CD4-positive, CD25-positive, alpha-beta regulatory T cell (primary cell): ENCODE results near the gene FAN1. TPM values are rescaled to one million over a fixed set of nuclear protein-coding genes. Genes with fewer than 3 reads are reported as not detected.
A peak's percentile ranks its signal among the peaks of the same experiment; 100 is the strongest.

ENCODE experiments used
- ATAC-seq, 2 donors: fragments of 150-1000 bp; cut with Tn5 transposase; one replicate each; pipeline ENCODE4 v1.10.0; 2021; ENCODE audit warnings: low read depth in 2 of 2, moderate number of reproducible peaks in 2 of 2, moderate library complexity in 1 of 2
- DNase-seq, 3 donors: peaks; one replicate each; pipeline versions ENCODE4 v3.0.0 to v3.0.0-alpha.2; 2012 to 2022; ENCODE audit warnings: mixed read lengths in 1 of 3
- H3K27ac ChIP-seq: one replicate; pipeline ENCODE4 v1.7.0; 2013; ENCODE audit warnings: mild to moderate bottlenecking, low read length; ENCODE audit not compliant: insufficient read depth, poor library complexity, severe bottlenecking
- H3K27me3 ChIP-seq: one replicate; pipeline ENCODE4 v1.7.0; 2013; ENCODE audit warnings: low read length; ENCODE audit not compliant: control insufficient read depth, insufficient read depth
- H3K36me3 ChIP-seq: one replicate; pipeline ENCODE4 v1.7.0; 2013; ENCODE audit warnings: mild to moderate bottlenecking, low read length, moderate library complexity; ENCODE audit not compliant: control insufficient read depth, insufficient read depth
- H3K4me1 ChIP-seq: 2 replicates; pipeline ENCODE4 v1.7.0; 2013; ENCODE audit warnings: mild to moderate bottlenecking, low read length; ENCODE audit not compliant: insufficient read depth, control insufficient read depth, poor library complexity, severe bottlenecking
- H3K4me3 ChIP-seq: one replicate; pipeline ENCODE4 v1.7.0; 2013; ENCODE audit warnings: low read depth, mild to moderate bottlenecking, low read length, moderate library complexity
- H3K9me3 ChIP-seq, 2 experiments: 1 replicate in 1 of 2; 2 replicates in 1 of 2; pipeline ENCODE4 v1.7.0; 2013; ENCODE audit warnings: low read length in 2 of 2, mild to moderate bottlenecking in 1 of 2, moderate library complexity in 1 of 2; ENCODE audit not compliant: control insufficient read depth in 2 of 2
- H3K27ac Mint-ChIP-seq, 3 donors: one replicate each; pipeline ENCODE4 v1.8.0; 2020 to 2022; ENCODE audit warnings: mild to moderate bottlenecking in 3 of 3, mixed read lengths in 3 of 3, moderate library complexity in 2 of 3
- H3K27me3 Mint-ChIP-seq: one replicate; pipeline ENCODE4 v1.8.0; 2022; ENCODE audit warnings: mild to moderate bottlenecking, mixed read lengths
- H3K36me3 Mint-ChIP-seq: one replicate; pipeline ENCODE4 v1.8.0; 2020; ENCODE audit warnings: mixed read lengths
- H3K4me1 Mint-ChIP-seq, 4 donors: one replicate each; pipeline ENCODE4 v1.8.0; 2020 to 2022; ENCODE audit warnings: mixed read lengths in 4 of 4, mild to moderate bottlenecking in 1 of 4
- H3K4me3 Mint-ChIP-seq, 4 donors: one replicate each; pipeline ENCODE4 v1.8.0; 2020 to 2022; ENCODE audit warnings: mild to moderate bottlenecking in 4 of 4, mixed read lengths in 4 of 4, moderate library complexity in 3 of 4
- H3K9me3 Mint-ChIP-seq, 7 donors: one replicate each; pipeline ENCODE4 v1.8.0; 2020 to 2022; ENCODE audit warnings: mixed read lengths in 7 of 7, mild to moderate bottlenecking in 3 of 7, moderate library complexity in 2 of 7
- polyA plus RNA-seq, 4 donors: library from polyadenylated mRNA; unstranded; fragments of 300-500 nt; fragmentation: Illumina TruSeq; gene quantifications; one replicate each; pipeline ENCODE4 v1.2.3, GENCODE V29; 2021
- total RNA-seq: library from RNA; stranded (reverse); gene quantifications from one replicate; pipeline ENCODE4 v1.2.3, GENCODE V29; 2022

FAN1 gene
- total and polyA plus RNA-seq, 5 donors from 2014 or later: 2.4 to 10.6 (median 4.8) TPM

DNA sequence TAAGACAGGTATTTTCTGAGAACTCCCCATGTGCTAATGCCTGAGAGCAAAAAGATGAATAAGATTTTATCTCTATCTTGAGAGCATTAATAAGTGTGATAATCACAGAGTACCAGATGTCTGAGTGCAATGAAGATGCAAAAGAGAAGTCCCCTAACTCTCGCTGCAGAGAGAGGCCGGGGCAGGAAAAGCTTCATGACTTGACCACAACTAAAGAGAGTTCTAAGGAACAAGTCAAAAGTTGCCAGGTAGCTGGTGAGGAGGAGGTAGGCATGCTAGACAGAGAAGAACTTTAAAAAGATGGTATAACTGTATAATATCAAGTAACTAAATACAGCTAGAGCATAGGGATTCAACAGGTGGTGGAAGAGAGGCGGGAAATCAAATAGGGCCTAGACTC lies 58.9 kb downstream of the FAN1 start:
- ATAC-seq: no peak
- no peaks in the 10 kb centered on the region for H3K27me3 Mint-ChIP-seq
- H3K4me3 ChIP-seq: no peak overlapping the region
- peaks cover 12 to 25% (median 19%) of the 10 kb centered on the region in 4 donors for H3K4me1 Mint-ChIP-seq
- H3K27ac Mint-ChIP-seq: peak overlapping the region; percentile 6 to 74 (median 65)
- peaks cover 3% of the 10 kb centered on the region for H3K4me1 ChIP-seq
- no peaks in the 10 kb centered on the region for H3K9me3 ChIP-seq
- H3K4me3 Mint-ChIP-seq: no peak overlapping the region
- DNase-seq: peak in 1 of 3 donors; percentile 29
- no peaks in the 10 kb centered on the region for H3K9me3 Mint-ChIP-seq
- H3K36me3 ChIP-seq: peaks cover 65% of the 10 kb centered on the region
- H3K27me3 ChIP-seq: no peaks in the 10 kb centered on the region
- H3K27ac ChIP-seq: no peak overlapping the region
- H3K36me3 Mint-ChIP-seq: peaks cover 36% of the 10 kb centered on the region

DNA sequence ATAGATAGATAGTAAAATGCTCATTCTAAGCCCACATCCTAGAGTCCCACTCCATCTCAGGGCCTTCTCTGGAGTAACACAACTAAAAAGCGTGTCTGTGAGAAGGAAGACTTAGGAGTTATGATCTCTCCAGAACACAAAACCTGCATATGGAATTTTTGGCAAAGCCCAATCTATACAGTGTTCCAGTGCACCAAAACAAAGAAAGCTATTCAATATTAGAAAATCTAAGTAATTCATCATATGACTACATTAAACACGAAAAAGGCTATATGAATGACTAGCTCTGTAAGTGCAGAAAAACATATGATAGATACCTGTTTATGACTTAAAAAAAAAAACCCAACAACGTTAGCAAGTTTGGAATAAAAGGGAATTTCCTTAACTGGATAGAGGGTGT lies 60.0 kb downstream of the FAN1 start:
- H3K4me3 ChIP-seq: no peak overlapping the region
- H3K9me3 ChIP-seq: no peaks in the 10 kb centered on the region
- no peaks in the 10 kb centered on the region for H3K27me3 Mint-ChIP-seq
- H3K27ac Mint-ChIP-seq: peak overlapping the region in 1 of 3 donors; percentile 11
- peaks cover 63% of the 10 kb centered on the region for H3K36me3 ChIP-seq
- ATAC-seq: no peak
- no peaks in the 10 kb centered on the region for H3K9me3 Mint-ChIP-seq
- H3K36me3 Mint-ChIP-seq: peaks cover 29% of the 10 kb centered on the region
- H3K4me3 Mint-ChIP-seq: no peak overlapping the region
- DNase-seq: no peak
- H3K4me1 ChIP-seq: peaks cover 3% of the 10 kb centered on the region
- no peak overlapping the region for H3K27ac ChIP-seq
- H3K4me1 Mint-ChIP-seq: peaks cover 12 to 27% (median 19%) of the 10 kb centered on the region in 4 donors
- no peaks in the 10 kb centered on the region for H3K27me3 ChIP-seq

DNA sequence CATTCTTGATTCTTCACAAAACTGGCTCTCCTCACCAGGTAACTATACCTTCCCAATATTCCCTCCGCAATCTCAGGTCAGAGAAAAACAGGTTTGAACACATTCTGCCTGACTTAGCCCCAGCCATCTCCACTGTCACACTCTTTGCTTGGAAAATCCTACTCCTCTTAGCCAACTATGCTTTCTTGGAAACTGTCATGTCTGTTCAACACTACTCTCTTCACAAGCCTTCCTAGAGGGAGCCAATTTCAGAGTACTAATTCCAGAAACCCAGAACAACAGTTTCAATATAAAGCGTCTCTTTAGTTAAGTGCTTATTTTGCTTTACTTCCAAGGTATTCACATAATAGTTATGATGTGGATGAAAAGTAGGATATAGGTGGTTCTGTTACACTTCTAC lies 66.0 kb downstream of the FAN1 start:
- H3K27ac Mint-ChIP-seq: peak overlapping the region; percentile 13 to 81 (median 19)
- H3K36me3 Mint-ChIP-seq: peaks cover 46% of the 10 kb centered on the region
- no peaks in the 10 kb centered on the region for H3K9me3 ChIP-seq

GRCh38 chr15:30973379-30973778 lies 69.7 kb downstream of the FAN1 start:
- no peak for DNase-seq
- Histone ChIP-seq H3K4me3 (no peak overlapping the region), H3K4me1 (peaks cover 5% of the 10 kb centered on the region), H3K27ac (no peak overlapping the region), H3K27me3 (no peaks in the 10 kb centered on the region), H3K9me3 (no peaks in the 10 kb centered on the region), H3K36me3 (peaks cover 69% of the 10 kb centered on the region)
- H3K4me3 Mint-ChIP-seq: no peak overlapping the region
- H3K36me3 Mint-ChIP-seq: peaks cover 36% of the 10 kb centered on the region
- ATAC-seq: no peak
- peaks cover 23 to 38% (median 27%) of the 10 kb centered on the region in 4 donors for H3K4me1 Mint-ChIP-seq
- H3K27ac Mint-ChIP-seq: no peak overlapping the region
- no peaks in the 10 kb centered on the region for H3K27me3 Mint-ChIP-seq
- H3K9me3 Mint-ChIP-seq: no peaks in the 10 kb centered on the region

More for the DNA sequence above, 66.0 kb downstream of the FAN1 start:
- H3K4me1 Mint-ChIP-seq: peaks cover 24 to 33% (median 26%) of the 10 kb centered on the region in 4 donors
- no peak overlapping the region for H3K4me3 ChIP-seq
- no peaks in the 10 kb centered on the region for H3K27me3 Mint-ChIP-seq
- H3K4me3 Mint-ChIP-seq: no peak overlapping the region
- peaks cover 76% of the 10 kb centered on the region for H3K36me3 ChIP-seq
- H3K9me3 Mint-ChIP-seq: no peaks in the 10 kb centered on the region
- no peaks in the 10 kb centered on the region for H3K27me3 ChIP-seq
- H3K4me1 ChIP-seq: no peaks in the 10 kb centered on the region
- no peak overlapping the region for H3K27ac ChIP-seq
- no peak for DNase-seq
- no peak for ATAC-seq

DNA sequence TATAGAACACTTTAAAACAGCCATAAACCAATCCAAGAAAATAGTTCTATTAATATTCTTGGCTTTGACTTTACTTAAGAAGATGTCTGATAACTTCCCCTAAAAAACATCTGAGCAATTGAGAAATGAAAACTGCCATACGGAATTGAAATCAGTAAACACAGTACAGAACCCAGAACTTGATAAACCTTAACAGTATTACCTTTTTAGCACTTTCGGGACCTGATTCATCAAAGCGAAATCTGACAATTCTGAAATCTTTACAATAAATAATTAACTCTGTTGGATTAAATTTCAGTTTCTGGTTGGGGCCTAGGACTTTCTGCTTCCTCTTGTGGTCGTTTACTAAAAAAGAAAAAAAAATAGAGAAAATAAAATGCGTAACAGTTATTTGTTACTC lies 70.4 kb downstream of the FAN1 start:
- ATAC-seq (no peak), DNase-seq (no peak)
- H3K36me3 Mint-ChIP-seq: peaks cover 39% of the 10 kb centered on the region
- no peaks in the 10 kb centered on the region for H3K27me3 ChIP-seq
- H3K4me1 Mint-ChIP-seq: peaks cover 27 to 44% (median 32%) of the 10 kb centered on the region in 4 donors
- no peaks in the 10 kb centered on the region for H3K9me3 Mint-ChIP-seq
- H3K27ac ChIP-seq: no peak overlapping the region
- H3K4me3 Mint-ChIP-seq: no peak overlapping the region
- H3K27ac Mint-ChIP-seq: no peak overlapping the region
- H3K27me3 Mint-ChIP-seq: no peaks in the 10 kb centered on the region
- peaks cover 5% of the 10 kb centered on the region for H3K4me1 ChIP-seq
- no peaks in the 10 kb centered on the region for H3K9me3 ChIP-seq
- peaks cover 63% of the 10 kb centered on the region for H3K36me3 ChIP-seq
- H3K4me3 ChIP-seq: no peak overlapping the region

- Histone ChIP-seq H3K4me3 (no peak overlapping the region), H3K36me3 (peaks cover 50% of the 10 kb centered on the region), H3K27me3 (no peaks in the 10 kb centered on the region), H3K9me3 (no peaks in the 10 kb centered on the region), H3K27ac (no peak overlapping the region), H3K4me1 (peaks cover 5% of the 10 kb centered on the region)
- H3K4me1 Mint-ChIP-seq: peaks cover 29 to 57% (median 45%) of the 10 kb centered on the region in 4 donors
- no peaks in the 10 kb centered on the region for H3K27me3 Mint-ChIP-seq
- H3K36me3 Mint-ChIP-seq: peaks cover 36% of the 10 kb centered on the region
- no peaks in the 10 kb centered on the region for H3K9me3 Mint-ChIP-seq
- H3K4me3 Mint-ChIP-seq: no peak overlapping the region
- peak overlapping the region in 1 of 3 donors; percentile 43 for H3K27ac Mint-ChIP-seq
- DNase-seq (no peak), ATAC-seq (no peak)
These were observed 74.6 kb downstream of the FAN1 start for GRCh38 chr15:30978328-30978727.

- peak overlapping the region in 1 of 4 donors; percentile 61 for H3K4me3 Mint-ChIP-seq
These were observed 75.7 kb downstream of the FAN1 start for GRCh38 chr15:30979457-30979856.

DNA sequence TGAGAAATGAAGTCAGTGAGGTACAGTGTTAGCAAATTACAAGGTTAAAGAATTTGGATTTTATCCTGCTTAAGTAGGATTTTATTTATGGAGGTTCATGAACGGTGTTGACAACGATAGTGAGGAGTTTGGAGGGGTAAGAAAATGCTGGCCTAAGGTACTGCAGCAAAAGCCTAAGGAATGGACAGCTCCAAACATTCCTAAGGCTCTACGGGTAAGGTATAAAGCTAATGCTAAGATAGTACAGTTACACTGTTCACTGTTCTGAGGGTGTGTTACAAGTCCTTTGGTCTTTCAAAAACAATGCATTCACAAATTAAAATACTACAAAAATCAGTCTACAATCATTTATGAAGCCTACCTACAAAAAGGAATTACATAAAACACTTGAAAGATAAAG lies 80.4 kb downstream of the FAN1 start:
- peaks cover 56% of the 10 kb centered on the region for H3K36me3 Mint-ChIP-seq
- Histone ChIP-seq H3K9me3 (no peaks in the 10 kb centered on the region), H3K4me1 (peaks cover 25% of the 10 kb centered on the region), H3K36me3 (peaks cover 43% of the 10 kb centered on the region), H3K4me3 (no peak overlapping the region), H3K27ac (no peak overlapping the region), H3K27me3 (no peaks in the 10 kb centered on the region)
- H3K27me3 Mint-ChIP-seq: no peaks in the 10 kb centered on the region
- H3K4me1 Mint-ChIP-seq: peaks cover 34 to 85% (median 67%) of the 10 kb centered on the region in 4 donors
- ATAC-seq (no peak), DNase-seq (no peak)
- no peak overlapping the region for H3K27ac Mint-ChIP-seq
- H3K4me3 Mint-ChIP-seq: peak overlapping the region in 1 of 4 donors; percentile 19
- peaks cover 0 to 3% (median 0%) of the 10 kb centered on the region in 7 donors for H3K9me3 Mint-ChIP-seq

More at GRCh38 chr15:30979457-30979856, 75.7 kb downstream of the FAN1 start:
- peaks cover 47% of the 10 kb centered on the region for H3K36me3 ChIP-seq
- H3K27me3 Mint-ChIP-seq: no peaks in the 10 kb centered on the region
- no peaks in the 10 kb centered on the region for H3K9me3 Mint-ChIP-seq
- DNase-seq (no peak), ATAC-seq (no peak)
- no peak overlapping the region for H3K4me3 ChIP-seq
- H3K27me3 ChIP-seq: no peaks in the 10 kb centered on the region
- H3K4me1 ChIP-seq: peaks cover 6% of the 10 kb centered on the region
- no peak overlapping the region for H3K27ac Mint-ChIP-seq
- no peak overlapping the region for H3K27ac ChIP-seq
- no peaks in the 10 kb centered on the region for H3K9me3 ChIP-seq
- H3K4me1 Mint-ChIP-seq: peaks cover 22 to 65% (median 54%) of the 10 kb centered on the region in 4 donors
- H3K36me3 Mint-ChIP-seq: peaks cover 35% of the 10 kb centered on the region
